Gastroesophageal sphincter (tissue), 4 donors: Measurements from ENCODE around the gene RIPK3. TPM values are rescaled to one million over a fixed set of nuclear protein-coding genes. Genes with fewer than 3 reads are reported as not detected.

Experiments
- ATAC-seq: fragments of 150-250 bp; one replicate; pipeline ENCODE4 v1.9.1; 2016; ENCODE audit warnings: mild to moderate bottlenecking, moderate library complexity
- H3K27ac ChIP-seq, 4 donors: fragments of 200-600 bp; sonication (generic) in 3 of 4; 1 replicate in 3 of 4; 2 replicates in 1 of 4; pipeline ENCODE4 v1.5.1; 2016 to 2019
- H3K27me3 ChIP-seq: fragments of 200-600 bp; sonication (generic); one replicate; pipeline ENCODE4 v1.5.1; 2019
- H3K36me3 ChIP-seq, 2 donors: fragments of 200-600 bp; sonication (generic); one replicate each; pipeline ENCODE4 v1.5.1; 2019; ENCODE audit warnings: control low read depth in 1 of 2
- H3K4me1 ChIP-seq, 3 donors: fragments of 200-600 bp; sonication (generic); 1 replicate in 2 of 3; 2 replicates in 1 of 3; pipeline ENCODE4 v1.5.1; 2016 to 2019; ENCODE audit warnings: control low read depth in 2 of 3
- H3K4me3 ChIP-seq, 2 donors: fragments of 200-600 bp; sonication (generic); one replicate each; pipeline ENCODE4 v1.5.1; 2019; ENCODE audit warnings: mild to moderate bottlenecking in 1 of 2, moderate library complexity in 1 of 2
- H3K9me3 ChIP-seq, 3 donors: fragments of 200-600 bp; sonication (generic); one replicate each; pipeline ENCODE4 v1.5.1; 2017 to 2019; ENCODE audit warnings: control low read depth in 2 of 3
- CTCF ChIP-seq, 4 experiments: fragments of 200-600 bp in 2 of 4; fragments of 450-650 bp in 2 of 4; sonication (generic) in 1 of 4; IDR thresholded peaks; one replicate each; pipeline ENCODE4 v1.5.1; 2017 to 2019; ENCODE audit warnings: antibody characterized with exemption in 4 of 4, mild to moderate bottlenecking in 2 of 4, moderate library complexity in 2 of 4
- EP300 ChIP-seq: sonication (generic); formaldehyde crosslinking; IDR thresholded peaks from one replicate; pipeline ENCODE4 v1.6.1; 2017; ENCODE audit warnings: antibody characterized with exemption, mild to moderate bottlenecking
- POLR2A ChIP-seq, 2 donors: fragments of 450-650 bp; IDR thresholded peaks; one replicate each; pipeline ENCODE4 v1.6.1; 2017; ENCODE audit warnings: antibody characterized with exemption in 2 of 2, mild to moderate bottlenecking in 2 of 2, moderate library complexity in 1 of 2
- POLR2AphosphoS5 ChIP-seq: sonication (generic); formaldehyde crosslinking; IDR thresholded peaks from one replicate; pipeline ENCODE4 v1.6.1; 2017; ENCODE audit warnings: antibody characterized with exemption
- WGBS, 2 donors: methylation state at CpG; one replicate each; pipeline ENCODE4 v1.1.5; 2018; ENCODE audit warnings: low coverage in 1 of 2; 5-methylcytosine and 5-hydroxymethylcytosine counted together
- total RNA-seq, 4 donors: library from RNA; depleted of rRNA; stranded (reverse); fragments of >200 nt; gene quantifications; one replicate each; pipeline ENCODE4 v1.1.0, GENCODE V29; 2016

RIPK3 gene
- total RNA-seq, 4 donors from 2014 or later, result 3.1 to 8.9 (median 3.9) TPM

- peak within 1 kb of the TSS; percentile 95 to 99 (median 97) for H3K27ac ChIP-seq
- H3K36me3 ChIP-seq, result peaks cover 0 to 11% of the 10 kb centered on the region in 2 donors
- peak; percentile 57 for ATAC-seq
- no peaks in the 10 kb centered on the region for H3K9me3 ChIP-seq
- no peaks in the 10 kb centered on the region for H3K27me3 ChIP-seq
- WGBS, 2 donors, result 0% methylated on average over 3 to 8 of the region's 21 CpGs
- TF ChIP-seq POLR2AphosphoS5, result peak; percentile 3
- no peak for TF ChIP-seq POLR2A (IDR thresholded peaks at IDR 0.05)
- no peak for TF ChIP-seq EP300
- H3K4me3 ChIP-seq, result peak within 1 kb of the TSS; percentile 85 to 87
- peaks cover 0 to 76% (median 19%) of the 10 kb centered on the region in 3 donors for H3K4me1 ChIP-seq
These were observed 27.9 kb upstream of the RIPK3 start, which contains the start of gene NFATC4 for GRCh38 chr14:24367514-24368211. Gene NFATC4, plus strand, starts transcription at chr14:24368184. Its CDS starts 157 bp downstream, at chr14:24368341.

- peak overlapping the region; percentile 95 to 99 (median 97) for H3K27ac ChIP-seq
- peak; percentile 82 for ATAC-seq
- TF ChIP-seq CTCF (IDR thresholded peaks at IDR 0.05) (no peak), EP300 (peak; percentile 25), POLR2AphosphoS5 (peak; percentile 30), POLR2A (IDR thresholded peaks at IDR 0.05) (peak; percentile 49 to 60)
- 1% methylated on average over 18 of the region's 40 CpGs; no CpG with 5 or more reads in 1 of the 2 donors for WGBS, 2 donors
- H3K27me3 ChIP-seq, result no peaks in the 10 kb centered on the region
- H3K9me3 ChIP-seq, result no peaks in the 10 kb centered on the region
- peak overlapping the region; percentile 85 to 87 for H3K4me3 ChIP-seq
- H3K4me1 ChIP-seq, result peaks cover 0 to 69% (median 19%) of the 10 kb centered on the region in 3 donors
- peaks cover 0 to 3% of the 10 kb centered on the region in 2 donors for H3K36me3 ChIP-seq
These were observed 27.1 kb upstream of the RIPK3 start for GRCh38 chr14:24366721-24367513.

- Histone ChIP-seq H3K9me3 (no peaks in the 10 kb centered on the region), H3K27ac (peak overlapping the region; percentile 95 to 99 (median 97)), H3K36me3 (no peaks in the 10 kb centered on the region), H3K27me3 (no peaks in the 10 kb centered on the region), H3K4me1 (peaks cover 0 to 63% (median 19%) of the 10 kb centered on the region in 3 donors), H3K4me3 (peak overlapping the region; percentile 85 to 87)
- ATAC-seq, result no peak
- TF ChIP-seq CTCF (IDR thresholded peaks at IDR 0.05), result no peak
- TF ChIP-seq EP300, result no peak
- TF ChIP-seq POLR2AphosphoS5, result peak; percentile 79
- TF ChIP-seq POLR2A (IDR thresholded peaks at IDR 0.05), result no peak
- WGBS, 2 donors, result 0% methylated on average over 3 to 10 of the region's 16 CpGs
These were observed 26.6 kb upstream of the RIPK3 start for GRCh38 chr14:24366413-24366720.

- peak overlapping the region; percentile 85 to 87 for H3K4me3 ChIP-seq
- no peaks in the 10 kb centered on the region for H3K9me3 ChIP-seq
- no peaks in the 10 kb centered on the region for H3K36me3 ChIP-seq
- WGBS, 2 donors, result 1 to 3% methylated on average over 12 to 17 of the region's 28 CpGs
- TF ChIP-seq CTCF (IDR thresholded peaks at IDR 0.05) (peak in 3 of 4 experiments; percentile 93 to 94 (median 94)), POLR2A (IDR thresholded peaks at IDR 0.05) (no peak), POLR2AphosphoS5 (peak; percentile 52), EP300 (no peak)
- peak; percentile 48 for ATAC-seq
- H3K4me1 ChIP-seq, result peaks cover 0 to 61% (median 19%) of the 10 kb centered on the region in 3 donors
- no peaks in the 10 kb centered on the region for H3K27me3 ChIP-seq
- peak overlapping the region; percentile 95 to 99 (median 97) for H3K27ac ChIP-seq
These were observed 26.0 kb upstream of the RIPK3 start for GRCh38 chr14:24365600-24366412.

GRCh38 chr14:24364841-24365240 is 25.1 kb upstream of the RIPK3 start:
- TF ChIP-seq CTCF (IDR thresholded peaks at IDR 0.05) (no peak), EP300 (no peak), POLR2A (IDR thresholded peaks at IDR 0.05) (no peak), POLR2AphosphoS5 (no peak)
- 30 to 34% methylated on average over 1 of the region's 1 CpG for WGBS, 2 donors
- H3K27me3 ChIP-seq, result no peaks in the 10 kb centered on the region
- H3K36me3 ChIP-seq, result no peaks in the 10 kb centered on the region
- no peak overlapping the region for H3K4me3 ChIP-seq
- H3K27ac ChIP-seq, result peak overlapping the region in 3 of 4 donors; percentile 95 to 99 (median 97)
- H3K4me1 ChIP-seq, result peaks cover 0 to 51% (median 19%) of the 10 kb centered on the region in 3 donors
- H3K9me3 ChIP-seq, result no peaks in the 10 kb centered on the region
- ATAC-seq, result no peak
